HG02763 (cell line): ENCODE data around the gene TKTL1.
A peak's percentile ranks its signal among the peaks of the same experiment; 100 is the strongest.

Experiments
- ATAC-seq: cut with Tn5 transposase; IDR thresholded peaks from one replicate; pipeline ENCODE4 v1.9.1; 2021; ENCODE audit warnings: mild to moderate bottlenecking, moderate library complexity; ENCODE audit not compliant: unreplicated experiment

TKTL1 gene

GRCh38 chrX:154359362-154360154 lies 64.0 kb downstream of the TKTL1 start:
- ATAC-seq, result no peak

- ATAC-seq, result no peak
These were observed 64.6 kb downstream of the TKTL1 start for GRCh38 chrX:154360155-154360713.

GRCh38 chrX:154362085-154362742 lies 66.6 kb downstream of the TKTL1 start:
- ATAC-seq, result no peak

- no peak for ATAC-seq
These were observed 68.3 kb downstream of the TKTL1 start for GRCh38 chrX:154363706-154364439.

- no peak for ATAC-seq
These were observed 69.5 kb downstream of the TKTL1 start for GRCh38 chrX:154365052-154365600.

- ATAC-seq, result no peak
These were observed 70.5 kb downstream of the TKTL1 start for GRCh38 chrX:154365997-154366665.

GRCh38 chrX:154366666-154367055 lies 71.1 kb downstream of the TKTL1 start:
- no peak for ATAC-seq

GRCh38 chrX:154367474-154368308 lies 72.1 kb downstream of the TKTL1 start:
- no peak for ATAC-seq

- no peak for ATAC-seq
These were observed 73.2 kb downstream of the TKTL1 start for GRCh38 chrX:154368630-154369448.

GRCh38 chrX:154369449-154370299 lies 74.1 kb downstream of the TKTL1 start:
- ATAC-seq, result no peak

- no peak for ATAC-seq
These were observed 74.9 kb downstream of the TKTL1 start for GRCh38 chrX:154370300-154371016.

- peak; percentile 70 for ATAC-seq
These were observed 75.6 kb downstream of the TKTL1 start for GRCh38 chrX:154371017-154371788.

GRCh38 chrX:154371789-154372300 lies 76.2 kb downstream of the TKTL1 start:
- peak; percentile 1 for ATAC-seq

GRCh38 chrX:154372612-154373022 lies 77.0 kb downstream of the TKTL1 start:
- no peak for ATAC-seq

GRCh38 chrX:154373340-154374306 lies 78.0 kb downstream of the TKTL1 start:
- no peak for ATAC-seq
